SK-N-MC (cell line): ENCODE results near the gene CTNNA2.
"Not testable (repeated sequence)": the region's sequence is repeated elsewhere in the genome, so short reads cannot be mapped to it uniquely, and the experiment has no call there.

Source experiments
- EZH2 ChIP-seq: fragments of 200-600 bp; sonication (generic); IDR thresholded peaks from one replicate; pipeline ENCODE4 v1.6.1; 2017; ENCODE audit warnings: antibody characterized with exemption
- FOXP2 ChIP-seq: optimal IDR thresholded peaks from 2 replicates; pipeline ENCODE3; 2011; ENCODE audit warnings: mild to moderate bottlenecking, moderate library complexity; ENCODE audit not compliant: insufficient read depth; ENCODE audit errors: extremely low read length, control extremely low read depth
- POLR2AphosphoS5 ChIP-seq: IDR thresholded peaks from 2 replicates; pipeline ENCODE4 v1.6.1; 2012; ENCODE audit warnings: mild to moderate bottlenecking, low read depth, low read length, borderline replicate concordance

- TF ChIP-seq POLR2AphosphoS5, EZH2, FOXP2: not testable (repeated sequence)
Measured at GRCh38 chr2:80032684-80033083, 519.8 kb downstream of the CTNNA2 start.
